MCF 10A (cell line): ENCODE measurements around the gene AVPR1B. TPM values are rescaled to one million over a fixed set of nuclear protein-coding genes. Genes with fewer than 3 reads are reported as not detected.

Experiments
- BruUV-seq: library from RNA; stranded (reverse); fragments of 400-500 nt; replicated peaks from 2 replicates; lab custom pipeline; 2021; lab: Mats Ljungman, UMichigan
- CTCF ChIA-PET: fragments of 300-600 bp; sonication (Branson Sonifier 250); formaldehyde crosslinking; extraction: SDS; loops from one replicate; lab custom pipeline; 2021; ENCODE audit warnings: antibody characterized with exemption, inconsistent platforms; lab: Yijun Ruan, JAX
- POLR2A ChIA-PET: fragments of 300-600, 350-650 bp; sonication (Branson Sonifier 250); formaldehyde crosslinking; extraction: SDS; loops from one replicate; lab custom pipeline; 2020; ENCODE audit warnings: antibody characterized with exemption, inconsistent platforms; lab: Yijun Ruan, JAX
- DNase-seq: peaks from one replicate; pipeline ENCODE4 v3.0.0-alpha.2; 2018; ENCODE audit not compliant: unreplicated experiment
- H3K27ac Mint-ChIP-seq: one replicate; pipeline ENCODE4 v1.8.0; 2022; ENCODE audit warnings: mild to moderate bottlenecking, low read depth, mixed read lengths; ENCODE audit not compliant: unreplicated experiment
- H3K27me3 Mint-ChIP-seq: one replicate; pipeline ENCODE4 v1.8.0; 2022; ENCODE audit warnings: mixed read lengths; ENCODE audit not compliant: insufficient read depth, unreplicated experiment
- H3K36me3 Mint-ChIP-seq: one replicate; pipeline ENCODE4 v1.8.0; 2022; ENCODE audit warnings: mild to moderate bottlenecking, moderate library complexity, mixed read lengths; ENCODE audit not compliant: insufficient read depth, unreplicated experiment
- H3K4me1 Mint-ChIP-seq: one replicate; pipeline ENCODE4 v1.8.0; 2022; ENCODE audit warnings: mixed read lengths; ENCODE audit not compliant: insufficient read depth, unreplicated experiment
- H3K4me3 Mint-ChIP-seq: one replicate; pipeline ENCODE4 v1.8.0; 2022; ENCODE audit warnings: mild to moderate bottlenecking, moderate library complexity, mixed read lengths; ENCODE audit not compliant: unreplicated experiment
- H3K9me3 Mint-ChIP-seq: one replicate; pipeline ENCODE4 v1.8.0; 2022; ENCODE audit warnings: mixed read lengths; ENCODE audit not compliant: unreplicated experiment
- CTCF ChIP-seq: fragments of 200-600 bp; IDR thresholded peaks from one replicate; pipeline ENCODE4 v1.8.0; 2022; ENCODE audit warnings: antibody characterized with exemption, mild to moderate bottlenecking; ENCODE audit not compliant: unreplicated experiment
- intact Hi-C: fragments of 100-400 bp; cut with micrococcal nuclease; formaldehyde crosslinking; loops from 2 replicates; pipeline ENCODE4 v1.14.1; 2022
- total RNA-seq: library from RNA; stranded (reverse); gene quantifications from 2 replicates; pipeline ENCODE4 v1.2.3, GENCODE V29; 2022

Gene AVPR1B
- total RNA-seq, 1 experiment from 2014 or later, result not detected

GRCh38 chr1:206060844-206061243 is 56.3 kb downstream of the AVPR1B start:
- Mint-ChIP-seq H3K27ac (no peak overlapping the region), H3K27me3 (peaks cover 11% of the 10 kb centered on the region), H3K9me3 (no peaks in the 10 kb centered on the region), H3K4me3 (no peak overlapping the region), H3K4me1 (no peaks in the 10 kb centered on the region), H3K36me3 (no peaks in the 10 kb centered on the region)
- BruUV-seq, result no TSS peak
- TF ChIP-seq CTCF, result no peak
- intact Hi-C loops, result no loop called here
- ChIA-PET POLR2A (no interaction called here), CTCF (interaction anchor here (0.5 to 1.5 kb wide), 4 partner anchors 30 to 1617 kb away, joined by 3 to 4 read pairs (median 3); no protein-coding TSS in a partner anchor)
- no peak for DNase-seq

Other genes with a start within 250 kb of the AVPR1B start
- not detected in 2 replicates for gene SLC26A9, start 173.9 kb downstream of the AVPR1B start, total RNA-seq
- gene RAB7B, start 114.0 kb downstream of the AVPR1B start, total RNA-seq, result 1.6 and 3.6 TPM in 2 replicates
- gene CTSE, start 93.5 kb downstream of the AVPR1B start, total RNA-seq, result 0.79 and 0.81 TPM in 2 replicates
- not detected in 2 replicates for gene RHEX, start 64.2 kb downstream of the AVPR1B start, total RNA-seq
- gene FAM72A, start 85.5 kb upstream of the AVPR1B start, total RNA-seq, result 19.4 and 21.8 TPM in 2 replicates
- 72.1 and 78.0 TPM in 2 replicates for gene SRGAP2, start 86.2 kb upstream of the AVPR1B start, total RNA-seq